Measurements from ENCODE around the gene MLF2. TPM values are rescaled to one million over a fixed set of nuclear protein-coding genes. Genes with fewer than 3 reads are reported as not detected.

Gene MLF2
- polyA plus RNA-seq, 1 donor, result 174 TPM

GRCh38 chr12:6787309-6787708, 34.4 kb upstream of the MLF2 start:
- H3K27me3 ChIP-seq (ENCODE audit: control insufficient read depth, insufficient read depth, low read length), result no peaks in the 10 kb centered on the region
- H3K27ac ChIP-seq (ENCODE audit: low read length), result no peak overlapping the region
- no peaks in the 10 kb centered on the region for H3K36me3 ChIP-seq (ENCODE audit: control insufficient read depth, insufficient read depth, low read length)
- DNase-seq, result no peak
- H3K4me1 ChIP-seq (ENCODE audit: control insufficient read depth, insufficient read depth, low read length), result no peaks in the 10 kb centered on the region
- no CpG with 5 or more reads among the region's 5 CpGs for WGBS (ENCODE audit: insufficient coverage, low lambda C conversion rate)
- no peak overlapping the region for H3K4me3 ChIP-seq (ENCODE audit: low read length)
- no peaks in the 10 kb centered on the region for H3K9me3 ChIP-seq (ENCODE audit: control insufficient read depth, low read depth, low read length)

GRCh38 chr12:6786416-6787094, 33.6 kb upstream of the MLF2 start:
- Histone ChIP-seq H3K27me3 (ENCODE audit: control insufficient read depth, insufficient read depth, low read length) (no peaks in the 10 kb centered on the region), H3K4me3 (ENCODE audit: low read length) (no peak overlapping the region), H3K27ac (ENCODE audit: low read length) (no peak overlapping the region), H3K4me1 (ENCODE audit: control insufficient read depth, insufficient read depth, low read length) (no peaks in the 10 kb centered on the region), H3K36me3 (ENCODE audit: control insufficient read depth, insufficient read depth, low read length) (no peaks in the 10 kb centered on the region), H3K9me3 (ENCODE audit: control insufficient read depth, low read depth, low read length) (no peaks in the 10 kb centered on the region)
- WGBS (ENCODE audit: insufficient coverage, low lambda C conversion rate), result no CpG with 5 or more reads among the region's 9 CpGs
- DNase-seq, result no peak

- Histone ChIP-seq H3K27me3 (ENCODE audit: control insufficient read depth, insufficient read depth, low read length) (no peaks in the 10 kb centered on the region), H3K4me3 (ENCODE audit: low read length) (no peak overlapping the region), H3K4me1 (ENCODE audit: control insufficient read depth, insufficient read depth, low read length) (peaks cover 11% of the 10 kb centered on the region), H3K27ac (ENCODE audit: low read length) (no peak overlapping the region), H3K36me3 (ENCODE audit: control insufficient read depth, insufficient read depth, low read length) (no peaks in the 10 kb centered on the region), H3K9me3 (ENCODE audit: control insufficient read depth, low read depth, low read length) (no peaks in the 10 kb centered on the region)
- no peak for DNase-seq
- WGBS (ENCODE audit: insufficient coverage, low lambda C conversion rate), result 0% methylated on average over 1 of the region's 5 CpGs
Measured at GRCh38 chr12:6784761-6785160, 31.8 kb upstream of the MLF2 start.

GRCh38 chr12:6784296-6784695, 31.4 kb upstream of the MLF2 start:
- Histone ChIP-seq H3K36me3 (ENCODE audit: control insufficient read depth, insufficient read depth, low read length) (no peaks in the 10 kb centered on the region), H3K9me3 (ENCODE audit: control insufficient read depth, low read depth, low read length) (no peaks in the 10 kb centered on the region), H3K27ac (ENCODE audit: low read length) (no peak overlapping the region), H3K4me1 (ENCODE audit: control insufficient read depth, insufficient read depth, low read length) (peaks cover 16% of the 10 kb centered on the region), H3K4me3 (ENCODE audit: low read length) (no peak overlapping the region), H3K27me3 (ENCODE audit: control insufficient read depth, insufficient read depth, low read length) (no peaks in the 10 kb centered on the region)
- DNase-seq, result no peak
- no CpG with 5 or more reads among the region's 5 CpGs for WGBS (ENCODE audit: insufficient coverage, low lambda C conversion rate)

GRCh38 chr12:6783828-6784227, 30.9 kb upstream of the MLF2 start:
- H3K4me1 ChIP-seq (ENCODE audit: control insufficient read depth, insufficient read depth, low read length), result peaks cover 20% of the 10 kb centered on the region
- no peaks in the 10 kb centered on the region for H3K27me3 ChIP-seq (ENCODE audit: control insufficient read depth, insufficient read depth, low read length)
- no peaks in the 10 kb centered on the region for H3K36me3 ChIP-seq (ENCODE audit: control insufficient read depth, insufficient read depth, low read length)
- no peak overlapping the region for H3K27ac ChIP-seq (ENCODE audit: low read length)
- H3K4me3 ChIP-seq (ENCODE audit: low read length), result no peak overlapping the region
- no peaks in the 10 kb centered on the region for H3K9me3 ChIP-seq (ENCODE audit: control insufficient read depth, low read depth, low read length)
- no peak for DNase-seq
- WGBS (ENCODE audit: insufficient coverage, low lambda C conversion rate), result no CpG with 5 or more reads among the region's 9 CpGs

GRCh38 chr12:6782850-6783566, 30.1 kb upstream of the MLF2 start:
- H3K27ac ChIP-seq (ENCODE audit: low read length), result no peak overlapping the region

DNA sequence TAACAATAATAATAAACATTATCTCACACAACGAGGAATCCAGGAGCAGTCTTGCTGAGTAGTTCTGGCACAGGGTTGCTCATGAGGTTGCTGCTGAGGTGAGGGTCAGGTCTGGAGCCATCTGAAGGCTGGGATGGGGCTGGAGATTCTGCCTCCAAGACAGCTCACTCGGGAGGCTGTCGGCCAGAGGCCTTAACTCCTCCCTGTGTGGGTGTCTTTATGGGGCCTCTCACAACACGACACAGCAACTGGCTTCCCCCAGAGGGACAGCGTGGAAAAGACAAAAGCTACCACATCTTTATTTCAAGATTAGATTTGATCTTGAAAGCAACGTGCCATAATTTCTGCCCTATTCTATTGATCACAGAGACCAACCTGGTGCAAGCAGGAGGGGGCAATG, 29.2 kb upstream of the MLF2 start:
- H3K27ac ChIP-seq (ENCODE audit: low read length), result no peak overlapping the region
- H3K27me3 ChIP-seq (ENCODE audit: control insufficient read depth, insufficient read depth, low read length), result no peaks in the 10 kb centered on the region
- H3K9me3 ChIP-seq (ENCODE audit: control insufficient read depth, low read depth, low read length), result no peaks in the 10 kb centered on the region
- no peaks in the 10 kb centered on the region for H3K36me3 ChIP-seq (ENCODE audit: control insufficient read depth, insufficient read depth, low read length)
- peaks cover 28% of the 10 kb centered on the region for H3K4me1 ChIP-seq (ENCODE audit: control insufficient read depth, insufficient read depth, low read length)
- no peak overlapping the region for H3K4me3 ChIP-seq (ENCODE audit: low read length)
- no CpG with 5 or more reads among the region's 6 CpGs for WGBS (ENCODE audit: insufficient coverage, low lambda C conversion rate)
- DNase-seq, result no peak

More at GRCh38 chr12:6782850-6783566, 30.1 kb upstream of the MLF2 start:
- no peaks in the 10 kb centered on the region for H3K36me3 ChIP-seq (ENCODE audit: control insufficient read depth, insufficient read depth, low read length)
- H3K4me1 ChIP-seq (ENCODE audit: control insufficient read depth, insufficient read depth, low read length), result peaks cover 26% of the 10 kb centered on the region
- WGBS (ENCODE audit: insufficient coverage, low lambda C conversion rate), result no CpG with 5 or more reads among the region's 10 CpGs
- H3K9me3 ChIP-seq (ENCODE audit: control insufficient read depth, low read depth, low read length), result no peaks in the 10 kb centered on the region
- H3K4me3 ChIP-seq (ENCODE audit: low read length), result no peak overlapping the region
- H3K27me3 ChIP-seq (ENCODE audit: control insufficient read depth, insufficient read depth, low read length), result no peaks in the 10 kb centered on the region
- DNase-seq, result no peak

DNA sequence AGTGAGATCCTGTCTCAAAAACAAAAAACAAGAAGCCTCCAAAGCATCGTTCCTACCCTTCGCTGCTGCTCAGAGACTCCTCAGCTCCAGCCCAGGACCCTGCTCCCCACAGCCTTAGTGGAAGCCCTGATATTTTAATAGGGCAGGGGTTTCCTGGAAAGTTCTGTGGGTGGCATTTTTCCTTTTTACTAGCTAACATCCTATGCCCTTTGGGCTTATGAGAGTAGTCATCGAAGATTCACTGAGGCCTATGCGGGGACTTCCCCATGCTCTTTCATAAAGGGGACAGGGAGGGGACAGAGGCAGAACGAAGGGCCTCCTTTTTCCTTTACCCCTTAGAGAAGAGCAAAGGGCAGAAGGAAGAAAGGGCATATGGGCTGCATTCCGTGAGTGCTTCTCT, 27.6 kb upstream of the MLF2 start:
- Histone ChIP-seq H3K4me3 (ENCODE audit: low read length) (no peak overlapping the region), H3K36me3 (ENCODE audit: control insufficient read depth, insufficient read depth, low read length) (no peaks in the 10 kb centered on the region), H3K9me3 (ENCODE audit: control insufficient read depth, low read depth, low read length) (no peaks in the 10 kb centered on the region), H3K27me3 (ENCODE audit: control insufficient read depth, insufficient read depth, low read length) (no peaks in the 10 kb centered on the region), H3K27ac (ENCODE audit: low read length) (no peak overlapping the region), H3K4me1 (ENCODE audit: control insufficient read depth, insufficient read depth, low read length) (peaks cover 40% of the 10 kb centered on the region)
- peak in 1 of 2 donors; percentile 49 for DNase-seq
- WGBS (ENCODE audit: insufficient coverage, low lambda C conversion rate), result no CpG with 5 or more reads among the region's 6 CpGs

- Histone ChIP-seq H3K9me3 (ENCODE audit: control insufficient read depth, low read depth, low read length) (no peaks in the 10 kb centered on the region), H3K27ac (ENCODE audit: low read length) (peak overlapping the region; percentile 54), H3K4me1 (ENCODE audit: control insufficient read depth, insufficient read depth, low read length) (peaks cover 47% of the 10 kb centered on the region), H3K27me3 (ENCODE audit: control insufficient read depth, insufficient read depth, low read length) (no peaks in the 10 kb centered on the region), H3K4me3 (ENCODE audit: low read length) (no peak overlapping the region), H3K36me3 (ENCODE audit: control insufficient read depth, insufficient read depth, low read length) (no peaks in the 10 kb centered on the region)
- peak in 1 of 2 donors; percentile 82 for DNase-seq
- WGBS (ENCODE audit: insufficient coverage, low lambda C conversion rate), result no CpG with 5 or more reads among the region's 6 CpGs
Measured at GRCh38 chr12:6779708-6780432, 26.9 kb upstream of the MLF2 start.
